GM19328 (cell line): ENCODE results near the gene PRDM16.

Source experiments
- ATAC-seq: cut with Tn5 transposase; IDR thresholded peaks from one replicate; pipeline ENCODE4 v1.9.1; 2021; ENCODE audit warnings: mild to moderate bottlenecking, moderate library complexity; ENCODE audit not compliant: unreplicated experiment

The PRDM16 gene

DNA sequence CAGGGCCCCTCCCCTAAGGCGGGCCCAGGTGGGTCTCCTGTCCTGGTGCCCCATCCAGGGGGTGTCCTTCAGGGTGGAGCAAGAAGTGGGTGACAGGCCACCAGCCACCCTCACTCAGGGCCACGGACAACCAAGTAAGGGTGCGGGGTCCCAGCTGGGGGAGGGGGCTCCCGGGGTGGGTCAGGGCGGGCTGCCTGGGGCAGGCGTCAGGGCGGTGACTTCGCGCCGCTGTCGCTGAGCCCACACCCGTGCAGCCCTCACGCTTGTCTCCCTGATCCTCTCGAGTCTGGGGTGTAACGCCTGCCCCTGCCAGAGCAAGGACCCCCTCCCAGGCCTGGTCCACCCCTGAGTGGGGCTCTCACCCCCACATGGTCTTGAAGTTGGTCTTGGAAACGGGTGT is 407.7 kb downstream of the PRDM16 start:
- no peak for ATAC-seq

DNA sequence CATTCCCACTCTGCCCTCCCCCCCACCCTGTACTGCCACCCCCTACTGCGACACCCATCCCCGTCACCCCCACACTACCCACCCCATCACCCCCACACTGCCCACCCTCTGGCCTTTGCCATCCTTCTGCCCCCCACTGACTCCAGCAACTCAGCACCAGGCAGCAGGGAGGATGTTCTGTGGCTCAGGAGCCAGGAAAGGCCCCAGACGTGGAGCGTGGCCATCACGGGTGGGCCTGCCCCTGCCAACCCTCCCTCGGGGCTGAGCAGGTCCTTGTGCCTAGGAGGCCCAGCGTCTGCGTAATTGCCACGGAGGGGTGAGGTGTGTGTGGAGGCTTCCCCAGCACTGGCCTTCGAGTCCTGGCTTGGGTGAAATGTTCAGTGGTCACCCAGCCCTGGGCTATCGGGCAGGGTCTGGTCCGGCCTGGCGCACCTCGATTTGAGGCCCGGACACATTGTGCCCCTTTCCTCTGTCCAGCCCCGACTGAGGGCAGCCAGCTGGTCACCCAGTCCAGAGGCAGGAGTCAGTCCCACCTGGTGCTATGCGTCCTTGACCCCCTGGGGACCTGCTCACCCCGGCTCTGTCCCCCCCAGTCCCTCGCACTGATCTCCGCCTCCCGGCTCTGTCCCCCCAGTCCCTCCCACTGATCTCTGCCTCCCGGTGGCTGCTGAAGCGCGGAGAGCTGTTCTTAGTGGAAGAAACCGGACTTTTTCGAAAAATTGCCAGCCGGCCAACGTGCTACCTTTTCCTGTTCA is 408.4 kb downstream of the PRDM16 start:
- no peak for ATAC-seq

DNA sequence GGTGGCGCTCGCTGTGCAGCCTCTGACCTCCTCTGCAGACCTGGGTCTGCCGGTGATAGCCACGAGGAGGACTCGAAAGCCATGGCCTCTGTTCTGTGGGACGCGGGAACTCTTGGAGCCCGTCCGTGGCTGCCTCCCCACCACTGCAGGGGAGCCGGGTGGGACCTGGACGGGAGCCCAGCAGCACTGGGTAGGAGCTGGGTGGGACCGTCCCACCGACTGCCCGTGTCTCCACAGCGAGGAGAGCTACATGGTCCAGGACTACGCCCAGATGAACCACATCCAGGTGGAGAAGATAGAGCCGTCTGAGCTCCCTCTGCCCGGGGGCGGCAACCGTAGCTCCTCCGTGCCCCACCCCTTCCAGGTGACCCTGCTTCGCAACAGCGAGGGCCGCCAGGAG is 409.2 kb downstream of the PRDM16 start:
- no peak for ATAC-seq

DNA sequence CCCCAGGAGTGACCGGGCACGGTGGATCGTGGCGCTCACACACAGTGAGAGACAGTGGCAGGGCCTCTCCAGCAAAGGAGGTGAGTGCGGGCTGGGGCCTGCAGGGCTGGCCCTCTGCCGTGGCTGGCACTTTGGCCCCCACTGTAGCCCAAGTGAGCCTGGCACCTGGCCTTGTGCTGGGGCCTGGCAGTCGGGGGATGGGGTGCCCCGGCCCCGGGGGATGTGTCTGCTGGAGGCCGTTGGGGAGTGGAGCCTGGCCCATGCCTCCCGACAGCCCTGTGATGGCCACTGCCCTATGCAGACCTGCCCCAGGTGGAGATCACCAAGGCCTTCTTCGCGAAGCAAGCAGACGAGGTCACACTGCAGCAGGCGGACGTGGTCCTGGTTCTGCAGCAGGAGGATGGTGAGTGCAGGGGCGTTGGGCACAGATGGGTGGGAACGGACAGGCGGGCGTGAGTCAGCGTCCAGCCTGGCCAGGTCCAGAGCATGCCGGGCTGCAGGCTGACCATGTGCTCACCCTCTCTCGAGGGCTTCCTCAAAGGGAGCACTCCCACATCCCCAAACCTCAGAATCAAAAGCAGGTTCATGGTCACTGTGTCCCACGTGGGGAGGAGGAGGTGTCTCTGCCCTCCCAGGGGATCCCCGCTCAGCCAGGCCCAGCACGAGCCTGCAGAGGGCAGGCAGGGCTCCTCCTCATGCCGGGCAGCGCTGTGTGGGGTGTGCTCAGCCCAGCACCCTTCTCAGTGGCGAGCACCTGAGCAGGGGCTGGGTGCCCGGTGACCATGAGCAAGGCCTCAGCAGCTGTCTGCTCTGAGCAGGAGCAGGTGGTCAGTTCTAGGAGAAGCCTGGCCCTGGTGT is 410.7 kb downstream of the PRDM16 start:
- no peak for ATAC-seq

- ATAC-seq, result no peak
Measured at GRCh38 chr1:3480369-3480719, 411.3 kb downstream of the PRDM16 start.

- ATAC-seq, result no peak
Measured at GRCh38 chr1:3481046-3481445, 412.0 kb downstream of the PRDM16 start.

- no peak for ATAC-seq
Measured at GRCh38 chr1:3481836-3482375, 412.9 kb downstream of the PRDM16 start.

GRCh38 chr1:3482378-3482849 is 413.4 kb downstream of the PRDM16 start:
- no peak for ATAC-seq

DNA sequence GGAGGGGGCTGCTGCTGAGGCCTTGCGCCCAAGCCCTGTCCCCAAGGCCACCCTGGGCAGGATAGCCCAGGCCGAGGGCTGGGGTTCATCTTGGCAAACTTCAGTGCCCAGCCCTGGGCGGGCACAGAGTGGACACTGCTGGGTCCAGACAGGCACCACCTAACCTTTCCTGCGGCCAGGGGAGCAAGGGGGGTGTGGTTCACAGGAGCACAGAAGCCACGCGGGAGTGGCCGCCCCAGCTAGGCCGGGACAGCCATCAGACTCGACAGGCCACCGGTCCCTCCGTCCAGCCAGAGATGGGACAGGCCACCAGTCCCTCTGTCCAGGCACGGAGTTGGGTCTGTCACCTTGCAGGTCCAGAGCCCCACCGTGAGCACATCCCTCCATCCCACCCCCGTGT is 414.4 kb downstream of the PRDM16 start:
- ATAC-seq, result no peak

- no peak for ATAC-seq
Measured at GRCh38 chr1:3483801-3484444, 414.9 kb downstream of the PRDM16 start.

- no peak for ATAC-seq
Measured at GRCh38 chr1:3485016-3485415, 416.0 kb downstream of the PRDM16 start.
